Progenitor cell of endocrine pancreas (in vitro differentiated cells): ENCODE measurements around the gene MYCN. TPM values are rescaled to one million over a fixed set of nuclear protein-coding genes. Genes with fewer than 3 reads are reported as not detected.

Experiments
- DNase-seq: peaks from one replicate; pipeline ENCODE4 v3.0.0; 2021; ENCODE audit warnings: low spot score; ENCODE audit not compliant: unreplicated experiment
- H3K27ac Mint-ChIP-seq: 2 replicates; pipeline ENCODE4 v1.8.0; 2021; ENCODE audit warnings: mild to moderate bottlenecking, moderate library complexity, mixed read lengths
- H3K27me3 Mint-ChIP-seq: 2 replicates; pipeline ENCODE4 v1.8.0; 2021; ENCODE audit warnings: mixed read lengths
- H3K36me3 Mint-ChIP-seq: 2 replicates; pipeline ENCODE4 v1.8.0; 2022; ENCODE audit warnings: mixed read lengths; ENCODE audit not compliant: insufficient read depth
- H3K4me1 Mint-ChIP-seq: 2 replicates; pipeline ENCODE4 v1.8.0; 2021; ENCODE audit warnings: low read depth, mixed read lengths
- H3K4me3 Mint-ChIP-seq: 2 replicates; pipeline ENCODE4 v1.8.0; 2021; ENCODE audit warnings: low read depth, mild to moderate bottlenecking, moderate library complexity, mixed read lengths
- H3K9me3 Mint-ChIP-seq: 2 replicates; pipeline ENCODE4 v1.8.0; 2021; ENCODE audit warnings: low read depth, mixed read lengths
- total RNA-seq: library from RNA; stranded (reverse); gene quantifications from 2 replicates; pipeline ENCODE4 v1.2.1, GENCODE V29; 2021
- TF ChIP-seq, protein P1 (sequence below): fragments of 200-600 bp; sonication (generic); IDR thresholded peaks from one replicate; pipeline ENCODE4 v1.5.0; 2021; ENCODE audit warnings: antibody characterized with exemption, mild to moderate bottlenecking; ENCODE audit not compliant: unreplicated experiment

The MYCN gene
- total RNA-seq, 1 donor from 2014 or later: 15.5 TPM

DNA sequence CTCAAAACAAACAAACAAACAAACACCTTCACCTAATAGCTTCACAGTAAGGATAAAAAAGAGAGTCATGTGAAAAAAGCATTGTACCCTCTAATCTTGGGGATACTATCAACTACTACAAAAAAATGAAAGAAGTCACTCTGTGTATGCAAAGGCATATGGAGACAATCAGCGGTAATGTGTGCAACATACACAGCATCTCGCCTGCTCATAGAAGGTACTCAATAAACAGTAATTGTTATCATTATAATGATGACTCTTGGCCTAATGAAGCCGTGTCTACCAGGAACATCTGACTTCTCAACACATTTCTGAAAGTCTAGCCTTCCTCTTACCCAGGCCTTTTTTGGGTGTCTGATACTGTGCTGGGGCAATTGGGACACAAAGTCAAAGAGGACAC lies 55.3 kb downstream of the MYCN start:
- DNase-seq: no peak
- H3K4me3 Mint-ChIP-seq: no peak overlapping the region

More for the DNA sequence above, 55.3 kb downstream of the MYCN start:
- TF ChIP-seq, protein P1, sequence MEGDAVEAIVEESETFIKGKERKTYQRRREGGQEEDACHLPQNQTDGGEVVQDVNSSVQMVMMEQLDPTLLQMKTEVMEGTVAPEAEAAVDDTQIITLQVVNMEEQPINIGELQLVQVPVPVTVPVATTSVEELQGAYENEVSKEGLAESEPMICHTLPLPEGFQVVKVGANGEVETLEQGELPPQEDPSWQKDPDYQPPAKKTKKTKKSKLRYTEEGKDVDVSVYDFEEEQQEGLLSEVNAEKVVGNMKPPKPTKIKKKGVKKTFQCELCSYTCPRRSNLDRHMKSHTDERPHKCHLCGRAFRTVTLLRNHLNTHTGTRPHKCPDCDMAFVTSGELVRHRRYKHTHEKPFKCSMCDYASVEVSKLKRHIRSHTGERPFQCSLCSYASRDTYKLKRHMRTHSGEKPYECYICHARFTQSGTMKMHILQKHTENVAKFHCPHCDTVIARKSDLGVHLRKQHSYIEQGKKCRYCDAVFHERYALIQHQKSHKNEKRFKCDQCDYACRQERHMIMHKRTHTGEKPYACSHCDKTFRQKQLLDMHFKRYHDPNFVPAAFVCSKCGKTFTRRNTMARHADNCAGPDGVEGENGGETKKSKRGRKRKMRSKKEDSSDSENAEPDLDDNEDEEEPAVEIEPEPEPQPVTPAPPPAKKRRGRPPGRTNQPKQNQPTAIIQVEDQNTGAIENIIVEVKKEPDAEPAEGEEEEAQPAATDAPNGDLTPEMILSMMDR: no peak
- no peak overlapping the region for H3K27ac Mint-ChIP-seq
- peaks cover 2% of the 10 kb centered on the region for H3K4me1 Mint-ChIP-seq
- peaks cover 9% of the 10 kb centered on the region for H3K27me3 Mint-ChIP-seq
- no peaks in the 10 kb centered on the region for H3K36me3 Mint-ChIP-seq
- no peaks in the 10 kb centered on the region for H3K9me3 Mint-ChIP-seq
